Stimulated activated naive CD8-positive, alpha-beta T cell treated with anti-CD3 and anti-CD28 coated beads, Interleukin-15, Interleukin-2, amounts not matched to agents 100 ng/mL and 50 ng/mL, for 24 hours (primary cell): ENCODE data around the gene WBP1L.

Experiments used
- H3K27ac Mint-ChIP-seq: one replicate; pipeline ENCODE4 v1.8.0; 2021; ENCODE audit warnings: mild to moderate bottlenecking, mixed read lengths
- H3K27me3 Mint-ChIP-seq: one replicate; pipeline ENCODE4 v1.8.0; 2021; ENCODE audit warnings: mixed read lengths
- H3K36me3 Mint-ChIP-seq: one replicate; pipeline ENCODE4 v1.8.0; 2021; ENCODE audit warnings: low read depth, mixed read lengths
- H3K4me1 Mint-ChIP-seq: one replicate; pipeline ENCODE4 v1.8.0; 2021; ENCODE audit warnings: low read depth, mixed read lengths
- H3K4me3 Mint-ChIP-seq: one replicate; pipeline ENCODE4 v1.8.0; 2021; ENCODE audit warnings: mild to moderate bottlenecking, mixed read lengths
- H3K9me3 Mint-ChIP-seq: one replicate; pipeline ENCODE4 v1.8.0; 2021; ENCODE audit warnings: mixed read lengths

WBP1L gene

DNA sequence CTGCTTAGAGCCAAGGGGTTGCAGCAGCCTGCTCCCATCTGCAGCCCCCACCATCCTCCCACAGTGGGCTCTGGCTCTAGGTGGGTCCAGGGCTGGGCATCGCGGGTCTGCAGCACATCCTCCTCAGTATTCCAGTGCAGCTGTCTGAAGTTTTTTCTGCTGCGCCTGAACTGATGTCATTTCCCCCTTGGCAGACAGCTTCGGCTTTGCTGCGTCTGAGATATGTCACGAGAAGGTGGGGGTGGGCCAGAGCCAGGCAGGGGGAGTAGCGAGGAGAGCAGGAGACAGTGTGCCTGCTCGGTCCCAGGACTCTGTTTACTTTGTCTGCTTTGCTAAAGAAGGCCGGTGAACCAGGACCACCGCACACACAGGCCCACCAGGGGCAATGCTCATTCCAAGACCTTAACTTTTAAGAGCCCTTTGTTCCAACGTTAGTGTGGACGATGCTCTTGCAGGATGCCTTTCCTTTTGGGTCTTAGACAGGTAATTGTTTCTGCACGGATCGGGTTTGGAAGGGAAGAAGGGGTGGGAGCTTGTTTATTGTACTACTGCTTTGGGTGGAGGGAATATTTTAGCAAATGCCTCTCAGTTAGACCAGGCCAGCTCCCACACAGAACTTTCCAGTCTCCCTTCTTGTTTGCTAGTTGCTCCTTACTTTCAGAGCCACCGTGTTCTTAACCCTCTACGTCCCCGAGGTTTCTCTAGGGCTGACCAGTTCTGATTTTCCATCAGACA is 32.4 kb downstream of the WBP1L start:
- Mint-ChIP-seq H3K9me3 (no peaks in the 10 kb centered on the region), H3K27me3 (no peaks in the 10 kb centered on the region), H3K4me1 (peaks cover 68% of the 10 kb centered on the region), H3K36me3 (peaks cover 4% of the 10 kb centered on the region), H3K4me3 (peak overlapping the region; percentile 47), H3K27ac (peak overlapping the region; percentile 74)

DNA sequence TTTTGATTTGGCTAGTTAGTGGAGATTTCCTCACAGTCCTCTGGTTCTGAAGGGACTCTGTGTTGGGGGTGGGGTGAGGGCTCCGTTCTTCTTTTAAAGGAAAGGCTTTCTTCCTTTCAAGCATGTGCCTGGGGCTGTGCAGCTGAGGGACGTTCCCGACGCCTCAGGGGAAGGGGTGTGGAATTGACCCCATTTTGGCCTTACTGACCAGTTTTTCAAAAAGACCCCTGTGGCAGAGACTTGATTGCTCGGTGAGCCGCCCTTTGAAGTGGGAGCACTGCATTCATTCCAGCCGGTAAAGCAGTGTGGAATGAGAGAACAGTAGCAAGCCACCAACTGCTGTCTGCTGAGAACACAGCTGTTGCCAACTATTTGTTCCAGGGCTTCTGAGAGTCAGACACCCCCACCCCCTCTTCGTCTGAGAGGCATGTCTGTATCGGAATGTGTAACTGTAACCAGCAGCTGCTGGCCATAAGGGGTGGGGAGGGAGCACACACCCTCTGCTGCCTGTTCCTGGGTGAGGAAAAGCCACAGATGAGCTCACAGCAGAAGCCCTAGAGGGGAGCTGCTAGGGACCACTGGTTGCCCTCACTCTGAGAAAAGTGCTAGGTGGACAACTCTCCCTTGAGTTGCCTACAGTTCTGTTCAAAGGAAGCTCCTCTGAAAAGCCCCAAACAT is 33.2 kb downstream of the WBP1L start:
- Mint-ChIP-seq H3K4me1 (peaks cover 66% of the 10 kb centered on the region), H3K27ac (peak overlapping the region; percentile 74)

DNA sequence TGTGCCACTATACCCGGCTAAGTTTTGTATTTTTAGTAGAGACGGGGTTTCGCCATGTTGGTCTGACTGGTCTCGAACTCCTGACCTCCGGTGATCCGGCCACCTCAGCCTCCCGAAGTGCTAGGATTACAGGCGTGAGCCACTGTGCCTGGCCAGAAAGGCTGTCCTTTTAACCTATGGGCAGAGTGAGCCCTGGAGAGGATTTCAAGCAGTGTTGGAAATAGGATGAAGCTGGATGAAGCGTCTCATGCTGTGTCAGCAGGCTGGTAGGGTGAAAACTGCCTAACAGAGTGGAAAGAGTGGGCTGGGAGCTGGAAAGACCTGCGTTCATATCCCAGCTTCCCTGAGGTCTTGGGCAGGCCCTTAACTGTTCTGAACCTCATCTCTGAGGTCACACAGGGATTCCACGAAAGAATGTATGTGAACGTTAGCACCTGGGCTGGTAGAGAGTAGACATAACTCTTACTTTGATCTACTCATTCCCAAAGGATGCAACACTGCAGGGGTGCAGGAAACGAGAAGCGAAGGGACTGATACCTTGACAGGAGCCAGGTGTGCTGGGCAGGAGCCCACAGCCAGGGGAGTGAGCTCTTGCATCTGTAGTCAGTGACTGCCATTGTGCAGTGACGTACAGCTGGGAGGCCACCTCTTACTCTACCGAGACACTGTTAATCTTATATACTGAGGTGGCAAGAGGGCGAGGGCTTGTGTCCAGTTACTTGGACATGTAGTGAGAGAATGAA is 34.1 kb downstream of the WBP1L start:
- peaks cover 62% of the 10 kb centered on the region for H3K4me1 Mint-ChIP-seq
- no peaks in the 10 kb centered on the region for H3K9me3 Mint-ChIP-seq
- H3K27me3 Mint-ChIP-seq, result no peaks in the 10 kb centered on the region
- H3K27ac Mint-ChIP-seq, result no peak overlapping the region
- H3K4me3 Mint-ChIP-seq, result no peak overlapping the region
- H3K36me3 Mint-ChIP-seq, result peaks cover 8% of the 10 kb centered on the region

More for the DNA sequence above, 33.2 kb downstream of the WBP1L start:
- Mint-ChIP-seq H3K9me3 (no peaks in the 10 kb centered on the region), H3K36me3 (peaks cover 4% of the 10 kb centered on the region), H3K4me3 (no peak overlapping the region), H3K27me3 (no peaks in the 10 kb centered on the region)

DNA sequence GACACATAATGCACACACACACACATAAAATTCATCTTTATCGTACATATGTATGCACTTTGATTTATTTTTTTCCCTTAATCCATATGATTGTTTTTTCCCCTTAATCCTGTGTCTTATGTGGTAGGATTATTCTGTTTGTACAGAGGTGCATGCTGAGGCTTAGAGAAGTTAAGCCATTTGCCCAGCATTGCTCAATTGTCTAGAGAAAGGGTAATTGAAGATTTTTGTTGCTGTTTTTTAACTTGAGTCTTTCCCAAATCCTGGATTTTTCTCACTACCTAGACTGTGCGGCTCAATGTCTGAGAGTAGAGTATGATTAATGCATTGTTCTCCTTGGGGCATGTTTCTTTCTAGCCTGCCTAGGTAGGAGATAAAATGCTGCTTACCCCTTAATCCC is 35.0 kb downstream of the WBP1L start:
- Mint-ChIP-seq H3K36me3 (peaks cover 9% of the 10 kb centered on the region), H3K4me3 (no peak overlapping the region), H3K27me3 (no peaks in the 10 kb centered on the region), H3K4me1 (peaks cover 62% of the 10 kb centered on the region), H3K9me3 (no peaks in the 10 kb centered on the region), H3K27ac (no peak overlapping the region)

DNA sequence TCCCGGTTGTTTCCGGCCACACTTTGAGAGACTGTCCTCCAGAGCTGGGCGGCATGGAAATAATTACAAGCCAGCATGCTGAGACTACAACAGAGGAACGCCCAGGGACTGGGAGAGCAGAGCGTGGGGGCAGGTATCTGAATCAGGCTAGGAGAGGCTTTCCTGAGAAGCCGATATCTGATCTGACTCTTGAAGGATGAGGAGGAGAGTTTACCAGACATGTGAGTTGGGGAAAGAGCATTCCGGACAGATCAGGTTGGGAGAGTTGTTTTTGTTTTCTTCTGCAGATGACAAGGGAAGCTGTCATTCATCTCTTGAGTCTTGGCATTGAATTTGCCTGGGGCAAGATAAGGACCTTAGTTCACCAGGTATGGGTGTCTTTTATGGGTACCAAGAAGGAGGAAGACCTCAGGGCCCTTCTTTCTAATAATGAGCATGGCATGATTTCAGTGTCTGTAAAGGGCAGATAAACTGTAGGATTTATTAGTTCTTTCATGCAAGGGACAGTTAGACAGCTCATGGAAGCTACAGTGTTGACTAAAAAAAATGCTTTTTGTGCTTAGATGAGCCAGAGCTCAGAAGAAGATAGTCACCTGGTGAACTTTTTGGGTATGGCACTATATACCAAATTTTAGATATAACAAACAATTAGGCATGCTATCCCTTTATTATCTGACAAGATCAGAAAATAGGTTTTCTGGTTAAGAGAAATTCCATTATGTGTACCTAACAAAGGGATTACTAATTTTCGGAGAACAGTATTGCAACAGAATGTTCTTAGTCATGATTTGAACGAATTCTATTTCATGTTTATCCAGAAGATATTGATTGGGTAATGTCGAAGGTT is 36.2 kb downstream of the WBP1L start:
- Mint-ChIP-seq H3K4me1 (peaks cover 54% of the 10 kb centered on the region), H3K9me3 (no peaks in the 10 kb centered on the region), H3K36me3 (peaks cover 5% of the 10 kb centered on the region), H3K27me3 (no peaks in the 10 kb centered on the region), H3K4me3 (no peak overlapping the region), H3K27ac (no peak overlapping the region)

DNA sequence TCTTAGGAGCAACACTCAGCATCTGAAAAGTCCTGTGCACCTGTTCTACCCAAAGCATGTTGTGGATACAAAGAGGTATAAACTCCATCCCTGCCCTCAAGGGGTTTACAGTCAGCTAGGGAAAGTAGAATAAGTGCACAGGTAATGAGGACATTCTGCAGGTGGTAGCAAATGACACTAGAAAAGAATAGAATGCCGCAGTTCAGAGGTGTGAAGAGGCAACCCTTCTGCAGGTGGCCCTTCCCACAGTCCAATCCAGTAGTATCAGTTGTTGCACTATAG is 36.7 kb downstream of the WBP1L start:
- no peak overlapping the region for H3K27ac Mint-ChIP-seq
- peaks cover 5% of the 10 kb centered on the region for H3K36me3 Mint-ChIP-seq
- H3K4me1 Mint-ChIP-seq, result peaks cover 53% of the 10 kb centered on the region
- no peaks in the 10 kb centered on the region for H3K27me3 Mint-ChIP-seq
- H3K4me3 Mint-ChIP-seq, result no peak overlapping the region
- H3K9me3 Mint-ChIP-seq, result no peaks in the 10 kb centered on the region

DNA sequence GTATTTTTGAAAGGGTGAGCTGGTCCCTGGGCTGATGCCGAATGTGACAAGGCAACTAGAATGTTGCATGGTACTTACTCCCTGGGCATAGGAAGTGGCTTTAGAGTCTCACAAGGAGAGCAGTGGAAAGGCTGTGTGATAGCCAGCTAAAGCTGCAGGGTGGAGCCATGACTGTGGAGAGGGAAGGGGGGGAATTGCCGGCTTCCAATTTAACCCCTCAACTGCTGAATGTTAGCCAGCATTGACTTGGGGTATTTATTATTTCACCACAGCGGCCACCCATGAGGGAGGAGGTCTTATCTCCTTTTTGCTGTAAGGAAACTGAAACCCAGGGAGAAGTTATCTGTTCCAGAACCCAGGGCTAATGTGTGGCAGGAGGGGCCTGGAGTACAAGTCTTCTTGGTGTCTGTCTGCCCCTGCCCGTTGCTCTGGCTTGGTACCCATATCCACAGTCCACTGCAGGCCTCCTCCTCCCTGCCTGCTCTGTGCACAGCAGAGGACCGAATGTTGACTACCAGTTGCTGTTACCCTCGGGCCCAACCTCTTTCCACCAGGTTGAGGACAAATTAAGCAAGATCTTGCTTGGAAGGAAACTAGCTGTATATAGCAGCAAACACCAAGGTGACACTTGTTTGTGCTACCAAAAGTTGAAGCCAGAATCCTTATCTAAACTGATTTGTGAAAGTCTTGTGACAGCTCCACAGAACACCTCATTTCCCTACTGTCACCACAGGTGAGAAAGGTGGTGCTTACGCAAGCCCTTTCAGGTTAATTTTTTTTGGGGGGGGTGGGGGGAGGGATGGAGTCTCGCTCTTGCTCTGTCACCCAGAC is 37.6 kb downstream of the WBP1L start:
- peaks cover 5% of the 10 kb centered on the region for H3K36me3 Mint-ChIP-seq
- H3K27me3 Mint-ChIP-seq, result no peaks in the 10 kb centered on the region
- H3K4me3 Mint-ChIP-seq, result no peak overlapping the region
- no peaks in the 10 kb centered on the region for H3K9me3 Mint-ChIP-seq
- peaks cover 53% of the 10 kb centered on the region for H3K4me1 Mint-ChIP-seq
- H3K27ac Mint-ChIP-seq, result no peak overlapping the region

DNA sequence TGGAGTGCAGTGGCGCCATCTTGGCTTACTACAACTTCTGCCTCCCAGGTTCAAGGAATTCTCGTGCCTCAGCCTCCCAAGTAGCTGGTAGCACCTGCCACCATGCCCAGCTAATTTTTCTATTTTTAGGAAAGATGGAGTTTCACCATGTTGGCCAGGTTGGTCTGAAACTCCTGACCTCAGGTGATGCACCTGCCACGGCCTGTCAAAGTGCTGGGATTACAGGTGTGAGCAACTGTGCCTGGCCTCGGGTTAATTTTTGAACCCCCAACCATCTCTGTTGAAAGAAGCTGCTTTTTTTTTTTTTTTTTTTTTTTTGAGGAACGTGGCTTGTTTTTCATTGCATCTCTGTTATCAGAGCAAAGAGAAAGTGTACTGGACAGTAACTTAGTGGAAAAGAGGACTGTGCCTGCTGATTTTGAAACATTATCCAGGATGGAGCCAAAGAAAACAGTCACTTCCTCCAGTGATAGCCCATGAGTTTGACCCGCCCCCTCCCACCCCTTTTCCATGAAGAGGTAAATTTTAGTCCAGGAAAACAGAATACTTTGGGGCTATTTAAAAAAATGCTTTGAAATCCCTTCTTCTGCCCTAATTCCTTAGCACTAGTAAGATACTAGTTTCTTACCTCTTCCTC is 38.3 kb downstream of the WBP1L start:
- Mint-ChIP-seq H3K4me3 (no peak overlapping the region), H3K27me3 (no peaks in the 10 kb centered on the region), H3K9me3 (no peaks in the 10 kb centered on the region), H3K4me1 (peaks cover 48% of the 10 kb centered on the region), H3K27ac (no peak overlapping the region), H3K36me3 (peaks cover 5% of the 10 kb centered on the region)

DNA sequence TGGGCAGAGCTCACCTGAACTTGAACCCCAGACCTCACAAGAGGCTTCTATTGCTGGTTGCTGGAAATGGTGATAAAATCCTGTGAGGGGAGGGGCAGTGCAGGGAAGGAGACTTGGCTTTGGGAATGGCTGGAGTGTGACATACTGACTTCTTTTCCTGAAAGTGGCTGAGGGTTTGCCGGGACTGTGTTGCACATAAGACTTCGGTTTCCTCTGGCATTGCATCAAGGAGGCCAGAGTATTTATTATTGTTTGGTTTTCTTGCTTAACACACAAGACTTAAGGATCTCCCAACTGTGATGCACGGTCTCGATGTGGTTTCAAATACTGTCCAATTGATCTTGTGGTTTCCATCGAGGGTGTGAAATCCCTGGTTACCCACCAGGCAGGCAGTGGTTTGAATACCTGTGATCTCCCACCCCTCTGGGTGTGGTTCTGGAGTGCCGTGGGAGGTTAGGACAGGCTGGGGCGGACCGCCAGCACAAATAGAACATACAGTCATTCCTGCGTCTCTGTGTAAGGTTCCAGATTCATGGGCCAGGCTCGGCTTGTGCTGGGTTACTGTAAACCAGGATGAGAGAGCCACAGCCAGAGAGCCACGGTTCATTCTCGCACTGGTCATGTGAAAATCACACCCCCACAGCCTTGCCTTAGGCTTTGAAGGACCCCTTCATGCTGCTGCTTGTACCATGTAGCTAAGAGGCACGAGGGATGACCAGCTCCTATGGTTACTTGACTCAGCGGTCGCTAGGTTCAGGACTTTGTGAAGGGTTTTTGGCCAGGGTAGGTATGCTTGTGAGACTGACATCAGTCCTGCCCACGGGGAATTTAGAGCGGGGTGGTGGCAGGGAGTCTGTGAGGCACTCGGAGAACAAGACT is 39.2 kb downstream of the WBP1L start:
- H3K4me3 Mint-ChIP-seq, result no peak overlapping the region
- peak overlapping the region; percentile 17 for H3K27ac Mint-ChIP-seq
- no peaks in the 10 kb centered on the region for H3K9me3 Mint-ChIP-seq
- peaks cover 5% of the 10 kb centered on the region for H3K36me3 Mint-ChIP-seq
- H3K27me3 Mint-ChIP-seq, result no peaks in the 10 kb centered on the region
- peaks cover 45% of the 10 kb centered on the region for H3K4me1 Mint-ChIP-seq

DNA sequence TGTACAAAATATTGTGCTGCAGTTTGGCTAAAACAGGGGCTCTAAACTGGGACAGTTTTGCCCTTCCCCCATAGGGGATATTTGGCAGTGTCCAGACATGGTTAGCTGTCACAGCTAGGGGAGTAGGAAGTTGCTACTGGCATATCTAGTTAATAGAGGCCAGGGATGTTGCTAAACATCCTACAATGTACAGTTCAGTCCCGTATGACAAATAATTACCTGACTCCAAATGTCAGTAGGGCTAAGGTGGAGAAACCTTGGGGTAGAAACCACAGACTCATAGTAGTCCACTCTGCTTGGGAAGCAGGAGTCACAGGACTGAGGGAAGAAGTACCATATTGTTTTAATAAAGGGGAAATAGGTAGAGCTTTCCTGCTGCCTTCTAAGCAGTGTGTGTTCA is 39.8 kb downstream of the WBP1L start:
- Mint-ChIP-seq H3K36me3 (peaks cover 5% of the 10 kb centered on the region), H3K27me3 (no peaks in the 10 kb centered on the region), H3K9me3 (no peaks in the 10 kb centered on the region), H3K4me3 (no peak overlapping the region), H3K27ac (no peak overlapping the region), H3K4me1 (peaks cover 38% of the 10 kb centered on the region)

DNA sequence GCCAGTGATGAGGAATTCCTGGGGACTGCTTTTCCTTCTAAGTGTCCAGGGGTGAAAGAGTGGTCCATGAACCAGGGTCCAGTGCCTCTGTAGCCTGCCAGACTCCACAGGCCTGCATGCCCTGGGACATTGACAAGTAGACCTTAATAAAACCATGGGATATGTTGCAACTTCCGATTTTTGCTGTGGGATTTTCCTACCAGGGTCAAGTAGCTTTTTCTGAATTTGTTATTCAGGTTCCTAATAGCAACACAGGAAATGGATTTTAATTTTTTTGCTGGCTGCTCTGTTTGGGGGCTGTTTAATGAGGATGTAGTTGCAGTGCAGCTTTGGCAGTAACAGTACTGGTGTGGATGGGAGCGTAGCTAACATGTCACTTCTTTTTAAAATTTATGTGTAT is 42.1 kb downstream of the WBP1L start:
- H3K27ac Mint-ChIP-seq, result no peak overlapping the region
- peaks cover 43% of the 10 kb centered on the region for H3K4me1 Mint-ChIP-seq
- no peak overlapping the region for H3K4me3 Mint-ChIP-seq
- peaks cover 5% of the 10 kb centered on the region for H3K9me3 Mint-ChIP-seq
- H3K36me3 Mint-ChIP-seq, result peaks cover 19% of the 10 kb centered on the region
- no peaks in the 10 kb centered on the region for H3K27me3 Mint-ChIP-seq

DNA sequence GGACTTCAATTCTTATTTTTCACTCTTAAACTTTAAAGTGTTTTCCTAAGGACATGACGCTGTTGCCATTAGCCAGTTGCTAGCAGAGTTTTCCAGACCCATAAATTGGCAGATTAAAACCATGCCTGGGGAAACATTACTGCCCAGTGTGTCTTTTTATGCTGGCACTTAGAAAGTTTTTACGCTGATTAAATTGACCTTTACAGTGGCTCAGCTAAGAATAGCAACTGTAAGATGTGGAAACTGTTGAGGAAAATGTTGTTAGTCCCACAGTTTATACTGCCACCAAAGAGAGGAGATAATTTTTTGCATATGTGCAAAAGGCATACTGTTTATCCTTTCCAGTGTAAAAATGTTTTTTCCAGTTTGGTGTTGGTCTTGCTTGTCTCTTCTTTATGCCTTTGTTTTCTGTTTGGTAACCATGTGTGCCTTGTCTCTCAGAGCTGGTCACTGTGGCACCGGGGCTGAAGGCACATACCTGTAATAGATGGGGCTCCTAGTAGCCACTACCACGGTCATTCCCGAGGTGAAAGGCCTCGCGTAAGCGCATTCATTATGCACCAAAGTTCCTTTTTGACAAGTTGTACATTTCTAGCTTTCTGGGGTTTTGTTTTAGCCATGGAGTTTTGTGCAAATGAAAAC is 48.1 kb downstream of the WBP1L start:
- Mint-ChIP-seq H3K27me3 (no peaks in the 10 kb centered on the region), H3K4me3 (no peak overlapping the region), H3K9me3 (peaks cover 5% of the 10 kb centered on the region), H3K27ac (no peak overlapping the region), H3K36me3 (peaks cover 18% of the 10 kb centered on the region), H3K4me1 (peaks cover 48% of the 10 kb centered on the region)
